ENCODE results near the gene SNED1. TPM values are rescaled to one million over a fixed set of nuclear protein-coding genes. Genes with fewer than 3 reads are reported as not detected.

The SNED1 gene
- total and polyA plus RNA-seq, 9 donors: 16.7 to 69.5 (median 38.9) TPM

- H3K27ac ChIP-seq: peak overlapping the region in 1 of 2 donors; percentile 87
- TF ChIP-seq POLR2A (IDR thresholded peaks at IDR 0.05): no peak
- no peak for TF ChIP-seq EP300 (IDR thresholded peaks at IDR 0.05)
- no peak for TF ChIP-seq CTCF (IDR thresholded peaks at IDR 0.05)
- DNase-seq: peak in 3 of 5 donors; percentile 62 to 66 (median 65)
- no peaks in the 10 kb centered on the region for H3K36me3 ChIP-seq
- H3K4me3 ChIP-seq: no peak overlapping the region
- H3K27me3 ChIP-seq: no peaks in the 10 kb centered on the region
- 5 to 16% (median 6%) methylated on average over 12 of the region's 12 CpGs for WGBS, 3 donors
- intact Hi-C loops (cut with DNase I): loop anchor here in 2 of 4 donors (5.0 kb wide), 2 partner anchors 35 to 850 kb away; partner anchors contain the start of gene SNED1 (in 1 of the 2)
- no peaks in the 10 kb centered on the region for H3K9me3 ChIP-seq
- peaks cover 35% of the 10 kb centered on the region for H3K4me1 ChIP-seq (ENCODE audit: insufficient read depth)
Observed at GRCh38 chr2:240961910-240962299, 36.5 kb upstream of the SNED1 start.

GRCh38 chr2:240962300-240963064, 35.9 kb upstream of the SNED1 start:
- intact Hi-C loops (cut with DNase I): loop anchor here in 2 of 4 donors (5.0 kb wide), 2 partner anchors 35 to 850 kb away; partner anchors contain the start of gene SNED1 (in 1 of the 2)
- peak; percentile 92 to 95 (median 94) for DNase-seq
- no peaks in the 10 kb centered on the region for H3K36me3 ChIP-seq
- no peaks in the 10 kb centered on the region for H3K9me3 ChIP-seq
- WGBS, 3 donors: 9 to 13% (median 11%) methylated on average over 23 to 29 of the region's 29 CpGs
- peak overlapping the region; percentile 37 to 87 for H3K27ac ChIP-seq
- no peaks in the 10 kb centered on the region for H3K27me3 ChIP-seq
- H3K4me3 ChIP-seq: no peak overlapping the region
- peaks cover 35% of the 10 kb centered on the region for H3K4me1 ChIP-seq (ENCODE audit: insufficient read depth)
- TF ChIP-seq POLR2A (IDR thresholded peaks at IDR 0.05): peak; percentile 36
- TF ChIP-seq EP300 (IDR thresholded peaks at IDR 0.05): no peak
- TF ChIP-seq CTCF (IDR thresholded peaks at IDR 0.05): no peak

- H3K36me3 ChIP-seq: no peaks in the 10 kb centered on the region
- TF ChIP-seq POLR2A (IDR thresholded peaks at IDR 0.05) (no peak), CTCF (IDR thresholded peaks at IDR 0.05) (no peak), EP300 (IDR thresholded peaks at IDR 0.05) (no peak)
- H3K4me3 ChIP-seq: no peak overlapping the region
- 95 to 99% (median 98%) methylated on average over 30 to 33 of the region's 33 CpGs for WGBS, 3 donors
- peaks cover 33% of the 10 kb centered on the region for H3K4me1 ChIP-seq (ENCODE audit: insufficient read depth)
- no peaks in the 10 kb centered on the region for H3K27me3 ChIP-seq
- H3K9me3 ChIP-seq: no peaks in the 10 kb centered on the region
- H3K27ac ChIP-seq: peak overlapping the region; percentile 37 to 87
- intact Hi-C loops (cut with DNase I): loop anchor here in 2 of 4 donors (5.0 kb wide), 2 partner anchors 34 to 849 kb away; partner anchors contain the start of gene SNED1 (in 1 of the 2)
- DNase-seq: peak in 3 of 5 donors; percentile 43 to 71 (median 54)
Observed at GRCh38 chr2:240963065-240963867, 35.2 kb upstream of the SNED1 start.
